GM23338 (cell line): ENCODE measurements around the gene PROC. TPM values are rescaled to one million over a fixed set of nuclear protein-coding genes. Genes with fewer than 3 reads are reported as not detected.
"Not testable (repeated sequence)": the region's sequence is repeated elsewhere in the genome, so short reads cannot be mapped to it uniquely, and the experiment has no call there.

ENCODE experiments used
- ATAC-seq: fragments of 200-7000 bp; cut with Tn5 transposase; 3 replicates; pipeline ENCODE4 v1.9.1; 2020
- DNase-seq: peaks from one replicate; pipeline ENCODE4 v3.0.0-alpha.2; 2015; ENCODE audit warnings: low spot score
- H2AFZ ChIP-seq: fragments of 200-600 bp; sonication (generic); 2 replicates; pipeline ENCODE4 v1.8.0; 2016; ENCODE audit warnings: antibody characterized with exemption, mild to moderate bottlenecking, moderate library complexity
- H3F3A ChIP-seq: fragments of 200-600 bp; sonication (generic); replicated peaks from 2 replicates; pipeline ENCODE4 v1.8.0; 2017; ENCODE audit warnings: antibody characterized with exemption, mixed run types, low read depth
- H3K27ac ChIP-seq: fragments of 200-600 bp; sonication (generic); 2 replicates; pipeline ENCODE4 v1.6.1; 2016; ENCODE audit warnings: low read depth
- H3K27me3 ChIP-seq: fragments of 200-600 bp; sonication (generic); 2 replicates; pipeline ENCODE4 v1.8.0; 2016; ENCODE audit warnings: mild to moderate bottlenecking, mixed run types, moderate library complexity; ENCODE audit not compliant: insufficient read depth
- H3K36me3 ChIP-seq: fragments of 200-600 bp; sonication (generic); 2 replicates; pipeline ENCODE4 v1.8.0; 2016; ENCODE audit warnings: mild to moderate bottlenecking; ENCODE audit not compliant: insufficient read depth
- H3K4me1 ChIP-seq: fragments of 200-600 bp; sonication (generic); 2 replicates; pipeline ENCODE4 v1.8.0; 2016; ENCODE audit warnings: mild to moderate bottlenecking, moderate library complexity; ENCODE audit not compliant: insufficient read depth
- H3K4me2 ChIP-seq: fragments of 200-600 bp; sonication (generic); 2 replicates; pipeline ENCODE4 v1.7.1; 2017; ENCODE audit warnings: mixed run types
- H3K4me3 ChIP-seq: fragments of 200-600 bp; sonication (generic); 2 replicates; pipeline ENCODE4 v1.6.1; 2016; ENCODE audit warnings: mixed run types
- H3K79me2 ChIP-seq: fragments of 200-600 bp; sonication (generic); replicated peaks from 2 replicates; pipeline ENCODE4 v1.8.0; 2017; ENCODE audit warnings: mild to moderate bottlenecking; ENCODE audit not compliant: insufficient read depth
- H3K9me2 ChIP-seq: fragments of 200-600 bp; sonication (generic); 2 replicates; pipeline ENCODE4 v1.8.0; 2017; ENCODE audit not compliant: insufficient read depth
- H4K20me1 ChIP-seq: fragments of 200-600 bp; sonication (generic); replicated peaks from 2 replicates; pipeline ENCODE4 v1.8.0; 2017; ENCODE audit warnings: mild to moderate bottlenecking; ENCODE audit not compliant: insufficient read depth
- H3K27ac Mint-ChIP-seq: 2 replicates; pipeline ENCODE4 v1.8.0; 2020; ENCODE audit warnings: inconsistent platforms, mild to moderate bottlenecking, moderate library complexity, mixed read lengths
- H3K27me3 Mint-ChIP-seq: 3 replicates; pipeline ENCODE4 v1.8.0; 2022; ENCODE audit warnings: low read depth, mild to moderate bottlenecking, moderate library complexity, mixed read lengths, inconsistent platforms; ENCODE audit not compliant: insufficient read depth, poor library complexity
- H3K36me3 Mint-ChIP-seq: 3 replicates; pipeline ENCODE4 v1.8.0; 2021; ENCODE audit warnings: low read depth, mild to moderate bottlenecking, inconsistent platforms, moderate library complexity, mixed read lengths
- H3K4me1 Mint-ChIP-seq: 3 replicates; pipeline ENCODE4 v1.8.0; 2020; ENCODE audit warnings: mild to moderate bottlenecking, inconsistent platforms, mixed read lengths
- H3K4me3 Mint-ChIP-seq: 3 replicates; pipeline ENCODE4 v1.8.0; 2021; ENCODE audit warnings: moderate library complexity, mild to moderate bottlenecking, inconsistent platforms, mixed read lengths
- H3K9me3 Mint-ChIP-seq: 3 replicates; pipeline ENCODE4 v1.8.0; 2020; ENCODE audit warnings: moderate library complexity, mild to moderate bottlenecking, inconsistent platforms, mixed read lengths
- ETS1 ChIP-seq: IDR thresholded peaks from 2 replicates; pipeline ENCODE4 v1.6.1; 2016; ENCODE audit warnings: antibody characterized with exemption
- EZH2phosphoT487 ChIP-seq: fragments of 200-600 bp; sonication (generic); IDR thresholded peaks from one replicate; pipeline ENCODE4 v1.8.1; 2018; ENCODE audit warnings: antibody characterized with exemption; ENCODE audit not compliant: unreplicated experiment
- POLR2AphosphoS5 ChIP-seq: IDR thresholded peaks from 2 replicates; pipeline ENCODE4 v1.6.1; 2016; ENCODE audit warnings: antibody characterized with exemption, low read depth
- STAT1 ChIP-seq: IDR thresholded peaks from one replicate; pipeline ENCODE4 v1.6.1; 2016; ENCODE audit warnings: antibody characterized with exemption; ENCODE audit not compliant: unreplicated experiment
- ZNF462 ChIP-seq: fragments of 250-450 bp; sonication (Bioruptor Pico); IDR thresholded peaks from 2 replicates; pipeline ENCODE4 v1.5.0; 2020; ENCODE audit warnings: mild to moderate bottlenecking, moderate library complexity
- polyA plus RNA-seq: library from polyadenylated mRNA; unstranded; fragments of >200 nt; fragmentation: Nextera tagmentation; extraction: Ambion mirVana; gene quantifications from 2 replicates; pipeline ENCODE4 v1.2.1, GENCODE V29; 2016
- total RNA-seq: library from RNA; depleted of rRNA; stranded (reverse); fragments of >200 nt; shearing (Covaris generic); gene quantifications from 2 replicates; pipeline ENCODE4 v1.2.3, GENCODE V29; 2014
- TF ChIP-seq, protein P1 (sequence below): IDR thresholded peaks from one replicate; pipeline ENCODE4 v1.6.1; 2018; ENCODE audit warnings: antibody characterized with exemption; ENCODE audit not compliant: unreplicated experiment

The PROC gene
- total and polyA plus RNA-seq, 2 experiments from 2014 or later = 1.7 to 2.4 TPM

GRCh38 chr2:127451981-127452380 lies 33.8 kb downstream of the PROC start:
- no peaks in the 10 kb centered on the region for H3K27me3 ChIP-seq
- H3K27ac Mint-ChIP-seq = no peak overlapping the region
- H3K9me3 Mint-ChIP-seq = no peaks in the 10 kb centered on the region; the same call in 2 of the 3 replicates
- peaks cover 7% of the 10 kb centered on the region; the same call in 1 of the 2 replicates for H3F3A ChIP-seq
- H3K36me3 ChIP-seq = no peaks in the 10 kb centered on the region
- H3K27me3 Mint-ChIP-seq = peaks cover 5% of the 10 kb centered on the region
- no peak overlapping the region for H3K4me2 ChIP-seq
- no peaks in the 10 kb centered on the region for H3K9me2 ChIP-seq
- ATAC-seq = no peak
- TF ChIP-seq ZNF462 (CRISPR knock-in tag) (no peak), STAT1 (no peak), ETS1 (no peak), EZH2phosphoT487 (no peak), POLR2AphosphoS5 (no peak)
- TF ChIP-seq, protein P1, sequence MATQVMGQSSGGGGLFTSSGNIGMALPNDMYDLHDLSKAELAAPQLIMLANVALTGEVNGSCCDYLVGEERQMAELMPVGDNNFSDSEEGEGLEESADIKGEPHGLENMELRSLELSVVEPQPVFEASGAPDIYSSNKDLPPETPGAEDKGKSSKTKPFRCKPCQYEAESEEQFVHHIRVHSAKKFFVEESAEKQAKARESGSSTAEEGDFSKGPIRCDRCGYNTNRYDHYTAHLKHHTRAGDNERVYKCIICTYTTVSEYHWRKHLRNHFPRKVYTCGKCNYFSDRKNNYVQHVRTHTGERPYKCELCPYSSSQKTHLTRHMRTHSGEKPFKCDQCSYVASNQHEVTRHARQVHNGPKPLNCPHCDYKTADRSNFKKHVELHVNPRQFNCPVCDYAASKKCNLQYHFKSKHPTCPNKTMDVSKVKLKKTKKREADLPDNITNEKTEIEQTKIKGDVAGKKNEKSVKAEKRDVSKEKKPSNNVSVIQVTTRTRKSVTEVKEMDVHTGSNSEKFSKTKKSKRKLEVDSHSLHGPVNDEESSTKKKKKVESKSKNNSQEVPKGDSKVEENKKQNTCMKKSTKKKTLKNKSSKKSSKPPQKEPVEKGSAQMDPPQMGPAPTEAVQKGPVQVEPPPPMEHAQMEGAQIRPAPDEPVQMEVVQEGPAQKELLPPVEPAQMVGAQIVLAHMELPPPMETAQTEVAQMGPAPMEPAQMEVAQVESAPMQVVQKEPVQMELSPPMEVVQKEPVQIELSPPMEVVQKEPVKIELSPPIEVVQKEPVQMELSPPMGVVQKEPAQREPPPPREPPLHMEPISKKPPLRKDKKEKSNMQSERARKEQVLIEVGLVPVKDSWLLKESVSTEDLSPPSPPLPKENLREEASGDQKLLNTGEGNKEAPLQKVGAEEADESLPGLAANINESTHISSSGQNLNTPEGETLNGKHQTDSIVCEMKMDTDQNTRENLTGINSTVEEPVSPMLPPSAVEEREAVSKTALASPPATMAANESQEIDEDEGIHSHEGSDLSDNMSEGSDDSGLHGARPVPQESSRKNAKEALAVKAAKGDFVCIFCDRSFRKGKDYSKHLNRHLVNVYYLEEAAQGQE = no peak
- no peaks in the 10 kb centered on the region for H4K20me1 ChIP-seq
- no peak overlapping the region for H3K27ac ChIP-seq
- DNase-seq = no peak
- H2AFZ ChIP-seq = no peak overlapping the region
- H3K4me3 Mint-ChIP-seq = no peak overlapping the region
- peaks cover 38% of the 10 kb centered on the region for H3K4me1 Mint-ChIP-seq
- H3K79me2 ChIP-seq = no peaks in the 10 kb centered on the region
- H3K36me3 Mint-ChIP-seq = no peaks in the 10 kb centered on the region
- H3K4me3 ChIP-seq = no peak overlapping the region
- peaks cover 27% of the 10 kb centered on the region for H3K4me1 ChIP-seq

GRCh38 chr2:127452423-127452822 lies 34.2 kb downstream of the PROC start:
- ATAC-seq, H3K9me2 ChIP-seq, H3K27me3 Mint-ChIP-seq, H3K9me3 Mint-ChIP-seq, H3F3A ChIP-seq, DNase-seq, H3K4me2 ChIP-seq, H3K27ac Mint-ChIP-seq, H3K27me3 ChIP-seq, H3K27ac ChIP-seq, H3K36me3 ChIP-seq, H2AFZ ChIP-seq, H3K79me2 ChIP-seq, H3K4me3 Mint-ChIP-seq, H3K4me3 ChIP-seq, H4K20me1 ChIP-seq, H3K36me3 Mint-ChIP-seq: not testable (repeated sequence)
- H3K4me1 Mint-ChIP-seq = peaks cover 41% of the 10 kb centered on the region
- peaks cover 31% of the 10 kb centered on the region for H3K4me1 ChIP-seq
